Nephron progenitor cell (in vitro differentiated cells): ENCODE results near the gene MRPL4.

ENCODE experiments used
- DNase-seq: peaks from one replicate; pipeline ENCODE4 v3.0.0; 2021
- H3K27ac Mint-ChIP-seq: 2 replicates; pipeline ENCODE4 v1.8.0; 2021; ENCODE audit warnings: mild to moderate bottlenecking, moderate library complexity, mixed read lengths
- H3K27me3 Mint-ChIP-seq: 2 replicates; pipeline ENCODE4 v1.8.0; 2021; ENCODE audit warnings: mild to moderate bottlenecking, low read depth, mixed read lengths; ENCODE audit not compliant: poor library complexity
- H3K36me3 Mint-ChIP-seq: 2 replicates; pipeline ENCODE4 v1.8.0; 2021; ENCODE audit warnings: low read depth, mixed read lengths
- H3K4me1 Mint-ChIP-seq: 2 replicates; pipeline ENCODE4 v1.8.0; 2021; ENCODE audit warnings: mixed read lengths
- H3K4me3 Mint-ChIP-seq: 2 replicates; pipeline ENCODE4 v1.8.0; 2021; ENCODE audit warnings: mild to moderate bottlenecking, moderate library complexity, mixed read lengths
- H3K9me3 Mint-ChIP-seq: 2 replicates; pipeline ENCODE4 v1.8.0; 2021; ENCODE audit warnings: mild to moderate bottlenecking, moderate library complexity, mixed read lengths
- TF ChIP-seq, protein P1 (sequence below): fragments of 200-600 bp; sonication (generic); IDR thresholded peaks from 2 replicates; pipeline ENCODE4 v1.5.0; 2021; ENCODE audit warnings: antibody characterized with exemption

Gene MRPL4

DNA sequence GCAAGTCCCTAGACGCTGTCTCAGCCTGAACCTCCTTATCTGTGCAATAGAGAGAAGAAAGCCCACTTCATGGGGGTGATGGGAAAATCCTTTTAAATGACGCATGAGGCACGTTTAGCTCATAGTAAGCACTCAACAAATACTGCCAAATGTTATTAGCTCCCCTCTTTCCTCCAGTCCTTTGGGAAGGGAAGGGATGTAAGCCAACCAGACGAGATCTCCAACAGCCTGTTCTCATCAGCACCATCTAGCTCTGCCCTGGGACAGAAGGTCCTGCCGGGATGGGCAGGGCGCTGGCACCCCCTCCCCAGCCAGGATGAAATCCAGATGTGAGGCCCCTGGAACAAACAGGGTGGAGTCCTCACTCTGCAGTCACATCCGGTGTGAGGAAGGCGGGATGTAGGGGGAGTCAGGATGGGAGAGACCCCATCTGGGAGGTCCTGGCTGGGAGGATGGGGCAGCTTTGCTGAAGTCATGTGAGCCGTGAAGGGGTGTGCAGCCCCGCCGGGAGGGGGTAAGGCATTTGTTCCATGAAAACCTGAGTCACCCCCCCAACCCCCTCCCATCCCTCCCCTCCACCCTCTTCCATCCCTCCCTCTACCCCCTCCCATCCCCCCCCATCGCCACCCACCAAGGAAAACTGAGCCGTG lies 25.5 kb upstream of the MRPL4 start:
- peak overlapping the region; percentile 44 for H3K4me3 Mint-ChIP-seq
- no peaks in the 10 kb centered on the region for H3K27me3 Mint-ChIP-seq
- no peaks in the 10 kb centered on the region for H3K9me3 Mint-ChIP-seq
- DNase-seq = peak; percentile 38
- H3K27ac Mint-ChIP-seq = peak overlapping the region; percentile 74
- TF ChIP-seq, protein P1, sequence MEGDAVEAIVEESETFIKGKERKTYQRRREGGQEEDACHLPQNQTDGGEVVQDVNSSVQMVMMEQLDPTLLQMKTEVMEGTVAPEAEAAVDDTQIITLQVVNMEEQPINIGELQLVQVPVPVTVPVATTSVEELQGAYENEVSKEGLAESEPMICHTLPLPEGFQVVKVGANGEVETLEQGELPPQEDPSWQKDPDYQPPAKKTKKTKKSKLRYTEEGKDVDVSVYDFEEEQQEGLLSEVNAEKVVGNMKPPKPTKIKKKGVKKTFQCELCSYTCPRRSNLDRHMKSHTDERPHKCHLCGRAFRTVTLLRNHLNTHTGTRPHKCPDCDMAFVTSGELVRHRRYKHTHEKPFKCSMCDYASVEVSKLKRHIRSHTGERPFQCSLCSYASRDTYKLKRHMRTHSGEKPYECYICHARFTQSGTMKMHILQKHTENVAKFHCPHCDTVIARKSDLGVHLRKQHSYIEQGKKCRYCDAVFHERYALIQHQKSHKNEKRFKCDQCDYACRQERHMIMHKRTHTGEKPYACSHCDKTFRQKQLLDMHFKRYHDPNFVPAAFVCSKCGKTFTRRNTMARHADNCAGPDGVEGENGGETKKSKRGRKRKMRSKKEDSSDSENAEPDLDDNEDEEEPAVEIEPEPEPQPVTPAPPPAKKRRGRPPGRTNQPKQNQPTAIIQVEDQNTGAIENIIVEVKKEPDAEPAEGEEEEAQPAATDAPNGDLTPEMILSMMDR = no peak
- peaks cover 12% of the 10 kb centered on the region for H3K36me3 Mint-ChIP-seq
- peaks cover 34% of the 10 kb centered on the region for H3K4me1 Mint-ChIP-seq

DNA sequence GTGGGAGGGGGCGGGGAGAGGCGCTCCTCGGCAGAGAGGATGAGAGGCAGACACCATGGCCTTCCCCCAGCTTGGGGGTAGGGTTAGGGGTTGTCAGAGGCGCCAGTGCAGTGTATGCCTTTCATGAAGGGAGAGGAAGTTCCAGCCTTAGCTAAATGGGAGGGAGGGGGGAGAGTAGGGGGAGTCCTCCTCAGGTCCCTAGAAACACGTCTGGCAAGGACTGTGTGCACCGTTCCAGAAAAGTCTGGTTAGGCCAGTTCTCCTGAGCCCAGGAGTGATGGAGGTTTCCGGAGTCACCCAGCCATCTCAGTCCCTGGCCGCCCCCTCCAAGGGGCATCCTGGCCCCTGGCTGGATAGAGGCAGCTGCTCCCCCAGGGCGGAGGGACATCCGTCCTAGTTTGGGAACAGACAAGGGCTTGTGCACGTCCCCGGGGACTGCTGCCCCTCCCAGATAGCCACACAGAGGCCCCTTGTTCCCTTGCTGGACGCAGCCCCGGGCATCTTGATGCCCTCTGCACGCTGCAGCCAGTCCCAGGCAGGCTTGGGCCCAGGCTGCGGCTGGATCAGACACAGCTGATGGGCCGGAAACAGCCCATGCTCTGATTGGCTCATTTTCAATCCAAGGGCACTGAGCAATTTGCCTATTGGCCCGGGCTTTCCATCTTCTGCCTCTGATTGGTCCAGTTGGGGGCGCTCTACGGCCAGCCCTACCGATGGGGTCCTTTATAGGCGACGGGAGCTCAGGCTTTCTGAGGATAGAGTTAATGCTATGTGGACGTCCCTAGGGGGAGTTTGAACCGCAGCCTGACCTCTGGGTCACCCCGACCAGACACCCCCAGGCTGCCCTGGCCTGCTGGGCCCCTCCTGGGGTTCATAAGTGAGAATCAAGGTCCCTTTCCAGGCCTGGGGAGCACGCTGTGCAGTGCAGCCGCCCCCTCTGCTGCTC lies 24.7 kb upstream of the MRPL4 start:
- peaks cover 36% of the 10 kb centered on the region for H3K4me1 Mint-ChIP-seq
- peak; percentile 41 for DNase-seq
- no peak overlapping the region for H3K4me3 Mint-ChIP-seq
- H3K27me3 Mint-ChIP-seq = no peaks in the 10 kb centered on the region
- H3K9me3 Mint-ChIP-seq = no peaks in the 10 kb centered on the region
- no peak overlapping the region for H3K27ac Mint-ChIP-seq
- TF ChIP-seq, protein P1 = no peak
- H3K36me3 Mint-ChIP-seq = peaks cover 9% of the 10 kb centered on the region

DNA sequence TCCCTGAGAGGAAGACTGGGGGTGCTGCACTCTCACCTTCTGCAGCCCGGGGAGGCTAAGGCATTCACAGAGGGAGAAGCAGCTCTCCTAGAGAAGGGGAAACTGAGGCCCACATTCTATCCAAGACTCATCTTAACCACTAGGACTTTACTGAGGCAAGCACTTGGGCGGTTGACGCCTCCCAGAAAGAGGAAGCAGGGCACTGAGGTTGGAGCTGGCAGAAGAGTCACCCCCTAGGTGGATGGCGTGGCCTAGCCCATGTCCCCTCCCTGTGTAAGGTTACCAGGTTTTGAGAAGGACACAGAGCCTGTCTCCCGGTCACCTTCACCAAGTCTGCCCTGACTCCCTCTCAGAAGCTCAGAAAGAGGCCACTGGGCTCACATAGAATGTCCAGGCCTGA lies 23.6 kb upstream of the MRPL4 start:
- Mint-ChIP-seq H3K4me3 (peak overlapping the region; percentile 32), H3K27ac (no peak overlapping the region), H3K36me3 (peaks cover 6% of the 10 kb centered on the region), H3K4me1 (peaks cover 37% of the 10 kb centered on the region), H3K9me3 (no peaks in the 10 kb centered on the region), H3K27me3 (no peaks in the 10 kb centered on the region)
- TF ChIP-seq, protein P1 = no peak
- no peak for DNase-seq

DNA sequence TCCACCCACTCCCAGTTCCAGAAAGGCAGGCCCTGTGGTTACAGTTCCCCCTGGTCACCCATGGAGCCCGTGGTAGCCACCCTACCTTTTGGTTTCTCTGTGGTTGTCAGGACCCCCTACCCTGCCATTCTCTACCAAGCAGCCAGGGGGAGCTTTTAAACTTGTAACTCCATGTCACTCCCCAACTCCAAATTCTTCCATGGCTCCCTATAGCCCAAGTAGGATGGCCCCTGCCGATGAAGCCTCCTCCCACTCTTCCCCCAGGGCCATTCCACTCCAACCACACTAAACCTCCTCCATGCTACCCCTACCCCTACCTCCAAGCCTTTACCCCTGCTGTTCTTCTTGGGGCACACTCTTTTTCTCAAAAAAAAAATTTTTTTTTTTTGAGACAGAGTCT lies 23.1 kb upstream of the MRPL4 start:
- H3K27me3 Mint-ChIP-seq = no peaks in the 10 kb centered on the region
- H3K36me3 Mint-ChIP-seq = peaks cover 5% of the 10 kb centered on the region
- H3K4me1 Mint-ChIP-seq = peaks cover 37% of the 10 kb centered on the region
- H3K27ac Mint-ChIP-seq = no peak overlapping the region
- TF ChIP-seq, protein P1 = peak; percentile 45
- H3K9me3 Mint-ChIP-seq = no peaks in the 10 kb centered on the region
- H3K4me3 Mint-ChIP-seq = peak overlapping the region; percentile 65
- peak; percentile 36 for DNase-seq

DNA sequence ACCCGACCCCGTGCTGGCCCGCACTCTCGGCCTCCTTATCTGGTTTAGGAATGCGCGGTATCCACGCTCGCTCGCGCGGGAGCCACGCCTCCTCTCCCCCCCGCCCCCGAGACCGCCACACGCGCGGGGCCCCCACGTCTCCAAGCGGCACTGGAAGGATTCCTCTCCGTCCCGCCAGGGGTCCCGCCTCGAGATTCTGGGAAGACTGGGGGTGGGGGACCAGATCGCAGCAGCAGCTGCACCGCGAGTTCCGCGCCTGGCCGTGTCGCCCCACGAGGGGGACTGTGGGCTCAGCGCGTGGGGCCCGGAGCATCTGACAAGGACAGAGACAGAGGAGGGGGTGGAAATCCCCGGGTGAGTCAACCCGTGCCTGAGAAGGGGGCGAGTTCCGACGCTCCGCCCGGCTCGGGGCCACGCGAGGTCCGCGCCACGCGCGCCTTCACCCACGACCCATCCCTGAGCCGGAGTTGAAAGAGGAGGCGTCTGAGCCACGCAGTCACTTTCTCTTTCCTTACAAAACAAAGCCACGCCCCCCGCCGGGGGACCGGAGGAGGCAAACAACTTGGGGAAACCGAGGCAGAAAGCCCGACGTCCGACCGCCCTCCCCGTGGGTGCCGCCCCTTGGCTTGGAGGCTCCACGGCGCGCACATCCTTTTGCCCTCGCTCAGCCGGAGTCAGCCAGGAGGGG lies 21.7 kb upstream of the MRPL4 start:
- H3K4me1 Mint-ChIP-seq = peaks cover 41% of the 10 kb centered on the region
- H3K4me3 Mint-ChIP-seq = peak overlapping the region; percentile 86
- TF ChIP-seq, protein P1 = no peak
- H3K27me3 Mint-ChIP-seq = no peaks in the 10 kb centered on the region
- H3K9me3 Mint-ChIP-seq = no peaks in the 10 kb centered on the region
- DNase-seq = peak; percentile 79
- no peak overlapping the region for H3K27ac Mint-ChIP-seq
- no peaks in the 10 kb centered on the region for H3K36me3 Mint-ChIP-seq
